GM11168 (cell line): Measurements from ENCODE around the gene SCRG1.

Experiments
- in situ Hi-C: fragments of 300-500 bp; cut with MboI; formaldehyde crosslinking; loops from one replicate; pipeline ENCODE4 v1.12.0; 2022; ENCODE audit warnings: low sequenced_read_pairs; ENCODE audit not compliant: unreplicated experiment

The SCRG1 gene

GRCh38 chr4:173414456-173414855 is 15.5 kb upstream of the SCRG1 start:
- in situ Hi-C loops: loop anchor here (10.0 kb wide), 1 partner anchor 400 kb away; no protein-coding TSS in a partner anchor

GRCh38 chr4:173413036-173413435 is 14.1 kb upstream of the SCRG1 start:
- in situ Hi-C loops: loop anchor here (10.0 kb wide), 1 partner anchor 398 kb away; no protein-coding TSS in a partner anchor

GRCh38 chr4:173411106-173411693 is 12.3 kb upstream of the SCRG1 start:
- in situ Hi-C loops: loop anchor here (10.0 kb wide), 1 partner anchor 396 kb away; no protein-coding TSS in a partner anchor

- in situ Hi-C loops: loop anchor here (10.0 kb wide), 1 partner anchor 395 kb away; no protein-coding TSS in a partner anchor
Measured at GRCh38 chr4:173410079-173410478, 11.2 kb upstream of the SCRG1 start.

- in situ Hi-C loops: no loop called here
Measured at GRCh38 chr4:173405840-173406606, 7.1 kb upstream of the SCRG1 start.

GRCh38 chr4:173404296-173404865 is 5.5 kb upstream of the SCRG1 start:
- in situ Hi-C loops: no loop called here

- in situ Hi-C loops: no loop called here
Measured at GRCh38 chr4:173403051-173403450, 4.1 kb upstream of the SCRG1 start.

GRCh38 chr4:173401063-173401462 is 2.1 kb upstream of the SCRG1 start:
- in situ Hi-C loops: no loop called here

- in situ Hi-C loops: no loop called here
Measured at GRCh38 chr4:173398220-173398619, 696 bp downstream of the SCRG1 start.

- in situ Hi-C loops: no loop called here
Measured at GRCh38 chr4:173397604-173398003, 1.3 kb downstream of the SCRG1 start.

GRCh38 chr4:173391701-173392100 is 7.2 kb downstream of the SCRG1 start:
- in situ Hi-C loops: no loop called here

- in situ Hi-C loops: no loop called here
Measured at GRCh38 chr4:173386751-173387150, 12.2 kb downstream of the SCRG1 start.

GRCh38 chr4:173382349-173382748 is 16.6 kb downstream of the SCRG1 start:
- in situ Hi-C loops: no loop called here

GRCh38 chr4:173381610-173382009 is 17.3 kb downstream of the SCRG1 start:
- in situ Hi-C loops: no loop called here

GRCh38 chr4:173380987-173381386 is 17.9 kb downstream of the SCRG1 start:
- in situ Hi-C loops: no loop called here

- in situ Hi-C loops: no loop called here
Measured at GRCh38 chr4:173379929-173380328, 19.0 kb downstream of the SCRG1 start.

GRCh38 chr4:173374588-173374987 is 24.3 kb downstream of the SCRG1 start:
- in situ Hi-C loops: no loop called here

GRCh38 chr4:173371292-173372192 is 27.4 kb downstream of the SCRG1 start:
- in situ Hi-C loops: no loop called here

- in situ Hi-C loops: no loop called here
Measured at GRCh38 chr4:173370477-173371291, 28.2 kb downstream of the SCRG1 start, which contains the start of gene SAP30. Gene SAP30, plus strand, starts transcription at chr4:173370954. Its CDS starts 229 bp downstream, at chr4:173371183.
